ENCODE measurements around the gene RC3H1. TPM values are rescaled to one million over a fixed set of nuclear protein-coding genes. Genes with fewer than 3 reads are reported as not detected.
A peak's percentile ranks its signal among the peaks of the same experiment; 100 is the strongest.

Gene RC3H1
- total and polyA plus RNA-seq, 2 donors (not counting 1 experiment from before 2014, with no cell fraction given): 13.6 to 17.5 TPM

GRCh38 chr1:174031099-174031498 lies 8.9 kb upstream of the RC3H1 start:
- H3K9ac ChIP-seq (ENCODE audit: insufficient read depth, low read length): no peak overlapping the region
- H3K4me1 ChIP-seq (ENCODE audit: control insufficient read depth, extremely low read depth, insufficient read depth, low read length): peaks cover 2% of the 10 kb centered on the region
- H3K4me3 ChIP-seq (replicated peaks in 1 of 4; ENCODE audit: control extremely low read depth in 1 of 4, insufficient read depth in 1 of 4, low read depth in 3 of 4, low read length in 4 of 4): no peak overlapping the region
- TF ChIP-seq EZH2 (IDR thresholded peaks at IDR 0.05; ENCODE audit: low read length, missing control alignments): no peak
- no peak for TF ChIP-seq CTCF (conservative IDR thresholded peaks at IDR 0.05 in 1 of 2, IDR thresholded peaks at IDR 0.05 in 1 of 2; ENCODE audit: low read depth in 1 of 2, low read length in 2 of 2)
- H2AFZ ChIP-seq (ENCODE audit: low read length): no peak overlapping the region
- no peaks in the 10 kb centered on the region for H3K27me3 ChIP-seq (ENCODE audit: control insufficient read depth, insufficient read depth, low read length)
- H3K79me2 ChIP-seq (ENCODE audit: control insufficient read depth, insufficient read depth, low read length): no peaks in the 10 kb centered on the region
- H4K20me1 ChIP-seq (ENCODE audit: control insufficient read depth, extremely low read depth, insufficient read depth, low read length): no peaks in the 10 kb centered on the region
- no peaks in the 10 kb centered on the region for H3K36me3 ChIP-seq (ENCODE audit: control insufficient read depth, insufficient read depth, low read length)
- DNase-seq (ENCODE audit: low read depth in 2 of 2): no peak
- no peak overlapping the region for H3K27ac ChIP-seq (ENCODE audit: insufficient read depth, low read length)
- H3K9me3 ChIP-seq (ENCODE audit: control insufficient read depth, insufficient read depth, low read depth, low read length): no peaks in the 10 kb centered on the region
- H3K4me2 ChIP-seq (ENCODE audit: extremely low read depth, insufficient read depth, low read length): no peak overlapping the region

- H3K9ac ChIP-seq (ENCODE audit: insufficient read depth, low read length): no peak overlapping the region
- no peak overlapping the region for H2AFZ ChIP-seq (ENCODE audit: low read length)
- no peak overlapping the region for H3K4me3 ChIP-seq (replicated peaks in 1 of 4; ENCODE audit: control extremely low read depth in 1 of 4, insufficient read depth in 1 of 4, low read depth in 3 of 4, low read length in 4 of 4)
- H4K20me1 ChIP-seq (ENCODE audit: control insufficient read depth, extremely low read depth, insufficient read depth, low read length): no peaks in the 10 kb centered on the region
- DNase-seq (ENCODE audit: low read depth in 2 of 2): no peak
- H3K4me2 ChIP-seq (ENCODE audit: extremely low read depth, insufficient read depth, low read length): no peak overlapping the region
- no peaks in the 10 kb centered on the region for H3K9me3 ChIP-seq (ENCODE audit: control insufficient read depth, insufficient read depth, low read depth, low read length)
- H3K79me2 ChIP-seq (ENCODE audit: control insufficient read depth, insufficient read depth, low read length): no peaks in the 10 kb centered on the region
- H3K27ac ChIP-seq (ENCODE audit: insufficient read depth, low read length): no peak overlapping the region
- H3K36me3 ChIP-seq (ENCODE audit: control insufficient read depth, insufficient read depth, low read length): no peaks in the 10 kb centered on the region
- TF ChIP-seq EZH2 (IDR thresholded peaks at IDR 0.05; ENCODE audit: low read length, missing control alignments) (no peak), CTCF (conservative IDR thresholded peaks at IDR 0.05 in 1 of 2, IDR thresholded peaks at IDR 0.05 in 1 of 2; ENCODE audit: low read depth in 1 of 2, low read length in 2 of 2) (no peak)
- H3K27me3 ChIP-seq (ENCODE audit: control insufficient read depth, insufficient read depth, low read length): no peaks in the 10 kb centered on the region
- H3K4me1 ChIP-seq (ENCODE audit: control insufficient read depth, extremely low read depth, insufficient read depth, low read length): peaks cover 2% of the 10 kb centered on the region
Measured at GRCh38 chr1:174028495-174028894, 6.3 kb upstream of the RC3H1 start.

DNA sequence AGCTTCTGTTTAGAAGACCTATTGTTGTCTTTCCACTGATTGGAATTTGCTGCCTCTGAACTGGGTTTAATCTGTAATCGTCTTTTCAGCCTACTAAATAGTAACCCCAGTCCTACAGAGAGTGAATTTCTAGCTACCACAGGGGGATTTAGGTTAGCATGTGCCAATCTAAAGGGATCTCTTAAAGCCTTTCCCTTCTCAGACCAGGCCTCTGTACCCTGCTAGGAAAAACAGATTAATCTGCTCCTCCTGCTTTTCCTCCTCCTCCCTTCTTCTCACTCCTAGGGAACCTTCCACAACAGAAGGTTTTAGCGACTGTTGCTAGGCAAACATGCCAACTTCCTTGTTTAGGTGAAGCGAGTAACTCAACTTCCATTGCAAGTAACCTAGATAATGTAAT lies 1.3 kb upstream of the RC3H1 start:
- Histone ChIP-seq H3K36me3 (ENCODE audit: control insufficient read depth, insufficient read depth, low read length) (no peaks in the 10 kb centered on the region), H3K27ac (ENCODE audit: insufficient read depth, low read length) (no peak overlapping the region), H3K9ac (ENCODE audit: insufficient read depth, low read length) (no peak overlapping the region), H3K4me2 (ENCODE audit: extremely low read depth, insufficient read depth, low read length) (no peak overlapping the region), H2AFZ (ENCODE audit: low read length) (peak overlapping the region; percentile 52), H3K79me2 (ENCODE audit: control insufficient read depth, insufficient read depth, low read length) (peaks cover 35% of the 10 kb centered on the region), H3K27me3 (ENCODE audit: control insufficient read depth, insufficient read depth, low read length) (no peaks in the 10 kb centered on the region), H3K4me3 (replicated peaks in 1 of 4; ENCODE audit: control extremely low read depth in 1 of 4, insufficient read depth in 1 of 4, low read depth in 3 of 4, low read length in 4 of 4) (no peak overlapping the region), H3K9me3 (ENCODE audit: control insufficient read depth, insufficient read depth, low read depth, low read length) (no peaks in the 10 kb centered on the region), H3K4me1 (ENCODE audit: control insufficient read depth, extremely low read depth, insufficient read depth, low read length) (no peaks in the 10 kb centered on the region), H4K20me1 (ENCODE audit: control insufficient read depth, extremely low read depth, insufficient read depth, low read length) (peaks cover 2% of the 10 kb centered on the region)
- DNase-seq (ENCODE audit: low read depth in 2 of 2): peak in 1 of 2 donors; percentile 50
- TF ChIP-seq EZH2 (IDR thresholded peaks at IDR 0.05; ENCODE audit: low read length, missing control alignments) (no peak), CTCF (conservative IDR thresholded peaks at IDR 0.05 in 1 of 2, IDR thresholded peaks at IDR 0.05 in 1 of 2; ENCODE audit: low read depth in 1 of 2, low read length in 2 of 2) (no peak)

All from fibroblast of lung (primary cell).